HG02885 (cell line): ENCODE measurements around the gene LRRC10B.

Source experiments
- ATAC-seq: cut with Tn5 transposase; IDR thresholded peaks from one replicate; pipeline ENCODE4 v1.9.1; 2021; ENCODE audit warnings: mild to moderate bottlenecking; ENCODE audit not compliant: unreplicated experiment, poor library complexity

The LRRC10B gene

GRCh38 chr11:61526956-61527731 lies 18.6 kb downstream of the LRRC10B start:
- ATAC-seq = no peak

DNA sequence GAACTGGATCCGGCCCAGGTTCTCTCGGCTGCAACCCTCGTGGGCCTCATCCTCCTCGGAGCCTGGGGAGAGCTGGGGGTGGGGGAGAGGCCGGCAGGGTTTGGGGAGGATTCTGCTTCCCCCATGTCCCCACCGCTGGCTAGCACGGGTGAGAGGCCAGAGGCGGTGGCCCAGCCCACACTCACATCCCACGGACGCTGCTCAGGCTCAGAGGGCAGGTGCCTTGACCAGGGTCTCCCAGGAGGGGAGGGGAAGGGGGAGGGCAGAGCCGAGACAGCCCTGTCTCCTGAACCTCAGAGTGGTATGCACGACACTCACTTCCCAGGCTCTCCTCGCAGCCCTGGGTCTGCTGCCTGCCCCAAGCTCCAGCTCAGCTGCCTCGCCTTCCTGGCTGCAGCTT lies 19.6 kb downstream of the LRRC10B start:
- ATAC-seq = no peak

DNA sequence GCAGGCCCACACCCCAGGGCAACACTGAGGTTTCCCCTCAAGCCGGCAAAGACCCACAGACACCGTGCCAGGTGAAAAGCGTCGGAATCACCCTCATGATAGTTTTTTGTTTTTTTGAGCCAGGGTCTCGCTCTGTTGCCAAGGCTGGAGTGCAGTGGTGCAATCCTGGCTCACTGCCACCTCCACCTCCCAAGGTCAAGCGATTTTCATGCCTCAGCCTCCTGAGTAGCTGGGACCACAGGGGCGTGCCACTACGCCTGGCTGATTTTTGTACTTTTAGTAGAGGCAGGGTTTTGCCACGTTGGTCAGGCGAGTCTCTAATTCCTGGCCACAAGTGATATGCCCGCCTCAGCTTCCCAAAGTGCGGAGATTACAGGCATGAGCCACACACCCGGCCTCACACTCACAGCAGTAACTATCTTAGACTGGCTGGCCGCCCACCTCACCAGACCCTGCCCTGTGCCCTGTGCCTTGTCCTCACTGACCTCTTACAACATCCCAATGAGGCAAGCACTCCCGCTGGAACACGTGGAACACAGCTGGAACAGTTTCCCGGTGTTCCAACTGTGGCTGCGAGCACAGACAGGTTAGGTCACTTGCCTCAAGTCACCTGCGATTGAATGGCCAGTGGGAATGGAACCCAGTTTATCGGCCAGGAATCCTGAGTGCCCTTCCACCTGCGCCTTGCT lies 21.1 kb downstream of the LRRC10B start:
- no peak for ATAC-seq

DNA sequence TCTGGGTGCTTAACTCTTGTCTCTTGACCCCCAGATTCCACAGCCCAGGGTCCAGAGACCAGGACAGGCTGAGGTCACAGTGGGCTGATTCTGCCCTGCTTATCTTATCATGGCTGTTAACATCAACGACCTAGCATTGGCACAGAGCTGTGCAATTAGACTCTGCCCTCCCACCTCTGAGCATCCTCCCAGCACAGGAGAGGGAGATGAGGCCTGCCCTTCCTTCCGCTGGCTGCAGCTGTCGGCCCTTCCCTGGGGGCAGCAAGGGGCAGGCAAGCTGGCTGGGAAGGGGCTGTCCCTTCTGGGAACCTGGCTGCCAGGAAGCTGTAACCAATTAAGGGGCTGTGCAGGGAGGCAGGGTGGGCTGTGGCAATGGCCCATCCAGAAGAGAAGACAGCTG lies 22.5 kb downstream of the LRRC10B start:
- no peak for ATAC-seq

GRCh38 chr11:61532134-61533038 lies 23.8 kb downstream of the LRRC10B start:
- peak; percentile 44 for ATAC-seq

GRCh38 chr11:61533039-61533375 lies 24.5 kb downstream of the LRRC10B start:
- ATAC-seq = no peak

DNA sequence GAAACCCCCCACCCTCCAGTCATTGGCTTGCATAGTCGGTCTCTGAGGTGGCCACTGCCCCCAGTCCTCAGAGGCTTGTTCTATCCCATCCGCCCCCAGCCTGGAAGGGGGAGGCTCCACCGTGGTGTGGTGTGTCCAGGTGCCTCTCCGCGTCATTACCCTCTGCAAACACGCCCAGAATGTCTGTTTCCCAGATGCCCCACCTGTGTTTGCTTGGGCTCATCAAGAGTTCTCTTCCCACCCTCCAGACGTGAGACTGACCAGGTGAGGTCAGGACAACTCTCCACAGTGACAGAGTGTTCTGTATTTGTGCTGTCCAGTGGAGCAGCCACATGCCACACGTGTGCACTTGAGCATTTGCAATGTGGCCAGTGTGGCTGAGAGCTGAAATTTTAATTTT lies 24.9 kb downstream of the LRRC10B start:
- no peak for ATAC-seq

DNA sequence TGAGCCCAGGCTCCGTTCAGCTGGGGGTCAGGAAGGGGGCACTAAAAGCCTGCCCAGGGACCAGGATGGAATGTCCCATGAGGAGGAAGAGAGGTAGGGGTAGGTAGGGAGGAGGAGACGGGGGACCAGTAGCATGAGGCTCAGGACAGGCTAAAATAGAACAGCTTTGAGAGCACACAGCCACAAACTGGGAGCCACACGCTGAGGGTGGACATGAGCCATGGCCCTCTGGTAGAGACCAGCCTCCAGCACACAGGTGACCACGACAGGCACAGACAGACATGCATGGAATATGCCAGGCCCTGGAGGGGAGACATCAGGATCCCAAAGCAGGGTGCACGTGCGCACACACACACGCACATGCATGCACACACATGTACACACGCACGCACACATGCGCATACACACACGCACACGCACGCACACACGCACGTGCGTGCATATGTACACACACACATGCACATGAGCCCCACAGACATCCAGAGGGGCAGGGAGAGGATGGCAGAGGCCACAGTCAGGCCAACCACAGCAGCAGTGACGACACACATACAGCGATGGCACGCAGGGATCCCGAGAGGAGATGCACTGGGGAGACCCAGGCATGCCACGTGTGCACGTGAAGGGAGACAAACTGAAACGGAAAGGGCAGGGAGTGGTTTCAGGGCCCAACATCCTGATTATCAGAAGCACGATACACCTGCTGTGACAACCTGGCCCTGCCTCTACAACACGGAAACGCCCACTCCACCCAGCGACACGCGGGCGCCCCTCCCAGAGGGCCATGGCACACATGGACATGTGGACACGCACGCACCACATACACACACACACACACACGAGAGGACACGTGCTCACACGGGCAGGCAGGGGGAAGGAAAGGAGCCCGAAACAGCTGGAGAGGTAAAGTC lies 25.7 kb downstream of the LRRC10B start:
- no peak for ATAC-seq

GRCh38 chr11:61534933-61535839 lies 26.6 kb downstream of the LRRC10B start:
- no peak for ATAC-seq

DNA sequence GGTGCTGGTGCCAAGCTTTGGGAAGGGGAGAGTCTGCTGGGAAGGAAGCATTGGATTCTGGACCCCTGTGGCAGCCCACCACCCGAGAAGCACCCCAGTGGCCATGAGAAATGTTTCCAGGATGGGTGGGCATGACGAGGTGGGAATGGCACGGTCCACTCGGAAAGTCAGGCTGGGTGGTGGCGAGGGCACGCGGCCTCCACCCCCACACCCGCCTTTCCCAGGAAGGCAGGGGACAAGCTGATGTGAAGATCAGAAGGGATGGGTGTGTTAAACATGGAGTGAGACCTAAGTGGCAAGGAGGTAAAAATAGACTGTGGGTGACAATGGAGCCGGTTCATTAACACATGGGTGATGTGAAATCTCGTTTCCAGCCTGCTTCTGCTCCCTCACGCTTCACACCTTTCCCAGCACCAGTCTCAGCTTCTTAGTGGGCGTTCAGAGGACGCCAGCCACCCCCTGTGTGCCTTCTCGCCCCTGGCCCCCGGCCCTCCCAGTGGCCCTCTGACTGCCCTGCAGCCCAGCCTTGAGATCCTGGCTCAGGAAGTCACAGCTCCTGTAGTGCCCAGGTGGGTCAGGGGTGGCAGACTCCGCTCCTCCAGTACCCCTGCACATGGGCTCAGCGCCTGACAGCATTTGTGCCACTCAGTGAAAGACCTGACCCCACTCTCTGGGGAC lies 27.6 kb downstream of the LRRC10B start:
- ATAC-seq = no peak

- no peak for ATAC-seq
Observed at GRCh38 chr11:61536676-61537270, 28.2 kb downstream of the LRRC10B start.

DNA sequence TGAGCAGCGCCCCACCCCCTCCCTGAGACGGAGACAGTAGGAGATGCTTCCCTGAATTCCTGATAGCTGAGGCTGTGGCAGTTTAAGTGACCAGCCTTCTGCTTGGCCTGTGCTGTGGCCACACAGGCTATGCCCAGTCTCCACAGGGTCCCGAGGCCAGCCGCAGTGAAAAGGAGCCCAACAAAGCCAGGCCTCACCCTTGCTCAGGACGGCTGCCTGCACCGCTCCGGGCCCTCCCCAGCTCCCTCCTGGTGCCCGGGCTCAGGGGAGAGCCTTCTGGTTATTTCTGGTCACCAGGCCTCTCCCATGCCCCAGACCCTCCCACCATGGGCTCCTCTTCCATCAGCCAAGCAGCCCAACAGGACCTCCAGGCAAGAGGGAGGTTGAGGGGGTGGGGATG lies 28.8 kb downstream of the LRRC10B start:
- no peak for ATAC-seq

- no peak for ATAC-seq
Observed at GRCh38 chr11:61538636-61538961, 30.1 kb downstream of the LRRC10B start.

GRCh38 chr11:61539006-61539405 lies 30.5 kb downstream of the LRRC10B start:
- ATAC-seq = no peak

DNA sequence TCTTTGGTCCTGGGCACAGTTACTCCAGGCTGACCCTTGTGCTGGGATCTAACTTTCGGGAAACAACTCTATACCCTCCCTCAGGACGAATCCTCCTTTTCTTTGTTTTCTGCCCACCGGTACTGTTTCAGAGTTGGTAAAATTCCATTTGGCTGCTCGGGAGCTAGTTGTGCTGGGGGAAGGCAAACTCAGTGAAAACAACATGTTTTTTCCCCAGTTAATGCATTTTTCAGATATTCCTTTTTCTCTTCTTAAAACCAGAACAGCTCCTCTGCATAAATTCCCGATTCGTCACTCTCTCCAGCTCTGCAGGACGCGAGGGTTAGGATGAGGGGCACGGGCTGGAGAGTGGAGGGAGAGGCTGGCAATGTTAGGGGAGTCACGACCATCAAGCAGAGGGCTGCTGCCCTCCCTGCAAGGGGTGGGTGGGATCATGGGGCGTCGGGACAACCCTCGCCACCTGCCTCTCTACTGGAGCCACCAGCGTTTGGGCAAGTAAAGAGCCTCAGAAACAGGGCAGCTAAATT lies 31.3 kb downstream of the LRRC10B start:
- ATAC-seq = no peak

DNA sequence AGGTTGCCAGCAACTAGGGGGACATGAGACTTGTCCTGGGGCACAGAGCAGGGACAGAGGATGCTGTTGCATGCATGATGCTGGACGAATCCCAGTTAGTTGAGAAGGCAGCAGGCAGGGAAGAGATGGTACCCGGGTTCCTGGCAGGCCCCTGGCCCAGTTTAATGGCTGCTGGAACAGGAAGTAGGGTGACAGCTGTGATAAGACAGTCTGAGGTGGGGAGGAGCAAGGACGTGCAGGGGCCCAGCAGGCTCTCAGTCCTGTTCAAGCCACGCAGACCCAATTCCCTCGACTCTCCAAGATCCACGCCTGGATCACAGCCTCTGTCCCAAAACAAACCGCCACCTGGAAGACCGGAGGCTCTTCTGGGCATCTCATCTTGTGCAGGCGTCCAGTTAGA lies 32.0 kb downstream of the LRRC10B start:
- no peak for ATAC-seq

GRCh38 chr11:61541598-61541997 lies 33.0 kb downstream of the LRRC10B start:
- no peak for ATAC-seq

DNA sequence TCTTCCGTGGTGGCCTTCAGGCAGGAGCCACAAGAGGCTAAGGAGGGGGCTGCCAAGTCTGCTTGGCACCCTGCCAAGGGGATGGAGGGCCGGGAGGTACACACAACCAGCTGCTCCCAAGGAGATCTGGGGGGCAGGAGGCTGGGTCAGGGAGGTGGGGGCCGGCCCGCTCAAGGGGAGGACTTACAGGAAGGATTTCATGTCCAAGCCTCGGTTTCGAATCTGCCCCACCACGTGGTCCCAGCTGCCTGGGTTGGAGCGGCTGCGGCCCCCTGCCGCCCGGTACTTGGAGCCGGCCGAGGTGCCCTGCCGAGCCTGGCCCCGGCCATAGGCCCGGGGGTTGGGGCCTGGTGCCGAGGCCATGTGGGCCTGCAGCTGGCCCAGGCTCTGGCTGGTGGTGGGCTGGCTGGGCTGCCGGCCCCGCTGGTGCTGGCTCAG lies 33.5 kb downstream of the LRRC10B start:
- ATAC-seq = no peak
